ENCODE data around the gene GRIN2A.

The GRIN2A gene

GRCh38 chr16:10067835-10068234 is 114.4 kb downstream of the GRIN2A start:
- DNase-seq (ENCODE audit: extremely low read depth, low read depth), result no peak
- no peak for TF ChIP-seq CTCF (IDR thresholded peaks at IDR 0.05; ENCODE audit: low read depth, low read length, missing control alignments)
- no peak overlapping the region for H3K4me3 ChIP-seq (replicated peaks; ENCODE audit: low read depth, low read length)

- no peak for DNase-seq (ENCODE audit: extremely low read depth, low read depth)
- TF ChIP-seq CTCF (IDR thresholded peaks at IDR 0.05; ENCODE audit: low read depth, low read length, missing control alignments), result no peak
- no peak overlapping the region for H3K4me3 ChIP-seq (replicated peaks; ENCODE audit: low read depth, low read length)
Measured at GRCh38 chr16:10067406-10067805, 114.8 kb downstream of the GRIN2A start.

- no peak for DNase-seq (ENCODE audit: extremely low read depth, low read depth)
- no peak for TF ChIP-seq CTCF (IDR thresholded peaks at IDR 0.05; ENCODE audit: low read depth, low read length, missing control alignments)
- no peak overlapping the region for H3K4me3 ChIP-seq (replicated peaks; ENCODE audit: low read depth, low read length)
Measured at GRCh38 chr16:10065019-10065418, 117.2 kb downstream of the GRIN2A start.

GRCh38 chr16:10048850-10049249 is 133.4 kb downstream of the GRIN2A start:
- no peak for TF ChIP-seq CTCF (IDR thresholded peaks at IDR 0.05; ENCODE audit: low read depth, low read length, missing control alignments)
- DNase-seq (ENCODE audit: extremely low read depth, low read depth), result no peak
- no peak overlapping the region for H3K4me3 ChIP-seq (replicated peaks; ENCODE audit: low read depth, low read length)

GRCh38 chr16:10045947-10046346 is 136.3 kb downstream of the GRIN2A start:
- no peak for DNase-seq (ENCODE audit: extremely low read depth, low read depth)
- no peak overlapping the region for H3K4me3 ChIP-seq (replicated peaks; ENCODE audit: low read depth, low read length)
- no peak for TF ChIP-seq CTCF (IDR thresholded peaks at IDR 0.05; ENCODE audit: low read depth, low read length, missing control alignments)

GRCh38 chr16:10045291-10045775 is 136.9 kb downstream of the GRIN2A start:
- TF ChIP-seq CTCF (IDR thresholded peaks at IDR 0.05; ENCODE audit: low read depth, low read length, missing control alignments), result no peak
- DNase-seq (ENCODE audit: extremely low read depth, low read depth), result no peak
- no peak overlapping the region for H3K4me3 ChIP-seq (replicated peaks; ENCODE audit: low read depth, low read length)
